Endometrium (tissue), 2 donors: ENCODE data around the gene PRKN.

Experiments
- FAIRE-seq: peaks from 2 replicates; lab custom pipeline; 2012; peaks lifted over from hg19 to GRCh38; lab: Jason Lieb, UNC
- donor health status: control.
- donor health status: control.

PRKN gene

DNA sequence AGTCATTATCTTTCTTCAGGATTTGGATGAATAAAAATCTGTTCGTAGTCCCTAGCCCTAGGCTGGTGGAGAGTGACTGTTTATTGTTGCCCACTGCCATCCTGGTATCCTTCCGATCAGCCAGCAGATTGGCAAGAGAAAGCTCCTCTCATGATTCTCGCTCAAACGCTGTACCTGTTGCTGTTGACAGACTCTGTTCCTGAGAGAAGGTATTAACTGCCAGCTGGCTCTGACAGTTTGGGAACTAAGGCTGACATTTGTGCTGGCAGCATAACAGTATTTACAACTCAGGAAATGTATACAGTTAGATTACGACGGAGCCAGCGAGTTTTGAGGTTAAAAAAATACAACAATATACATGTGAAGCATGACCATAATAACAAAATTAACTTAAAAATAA, 674.5 kb downstream of the PRKN start:
- no peak for FAIRE-seq

- no peak for FAIRE-seq
Measured at GRCh38 chr6:162050579-162050978, 677.0 kb downstream of the PRKN start.

GRCh38 chr6:162046324-162046723, 681.2 kb downstream of the PRKN start:
- no peak for FAIRE-seq

DNA sequence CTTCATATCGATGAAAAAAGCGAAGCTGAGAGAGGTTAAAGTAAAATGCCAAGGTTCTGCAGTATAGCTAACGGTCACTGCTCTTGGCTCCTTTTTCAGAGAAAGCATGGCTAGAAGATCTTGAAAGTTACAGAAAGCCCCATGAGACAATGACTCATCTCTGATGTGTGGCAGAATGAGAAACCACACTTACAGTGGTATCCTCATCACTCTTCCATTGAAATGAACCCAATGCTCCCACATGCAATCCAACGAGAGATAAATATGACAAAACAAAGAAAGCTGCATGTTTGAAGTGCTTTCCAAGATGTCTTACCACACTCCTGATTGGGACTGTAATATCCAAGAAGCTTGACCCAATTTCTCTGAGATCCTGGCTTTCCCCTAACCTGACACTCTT, 694.9 kb downstream of the PRKN start:
- no peak for FAIRE-seq

DNA sequence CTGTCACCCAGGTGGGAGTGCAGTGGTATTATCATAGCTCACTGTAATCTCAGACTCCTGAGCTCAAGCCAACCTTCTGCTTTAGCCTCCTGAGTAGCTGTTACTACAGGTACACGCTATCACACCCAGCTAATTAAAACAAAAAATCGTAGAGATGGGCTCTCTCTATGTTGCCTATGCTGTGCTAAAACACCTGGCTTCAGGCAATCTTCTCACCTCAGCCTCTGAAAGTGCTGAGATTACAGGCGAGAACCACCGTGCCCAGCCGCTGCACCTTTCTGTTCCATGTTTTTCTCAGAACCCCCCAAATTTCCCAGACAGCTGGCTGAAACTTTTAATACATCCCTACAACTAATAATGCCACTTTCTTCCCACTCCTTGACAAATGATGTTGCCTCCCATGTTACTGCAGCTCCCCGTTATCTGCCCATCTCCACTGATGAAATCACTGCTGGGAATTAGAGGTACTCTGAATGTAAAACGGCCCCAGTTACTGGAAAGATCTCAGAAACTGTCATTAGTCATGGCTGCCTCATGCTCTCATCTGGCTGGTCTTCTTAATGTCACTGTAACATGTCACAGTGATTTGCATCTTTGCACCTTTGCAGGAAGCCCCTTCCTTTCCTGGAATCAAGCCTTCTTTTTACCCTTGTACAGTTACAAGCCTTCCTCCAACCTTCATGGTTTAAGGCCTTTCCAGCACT, 697.5 kb downstream of the PRKN start:
- FAIRE-seq, result no peak

DNA sequence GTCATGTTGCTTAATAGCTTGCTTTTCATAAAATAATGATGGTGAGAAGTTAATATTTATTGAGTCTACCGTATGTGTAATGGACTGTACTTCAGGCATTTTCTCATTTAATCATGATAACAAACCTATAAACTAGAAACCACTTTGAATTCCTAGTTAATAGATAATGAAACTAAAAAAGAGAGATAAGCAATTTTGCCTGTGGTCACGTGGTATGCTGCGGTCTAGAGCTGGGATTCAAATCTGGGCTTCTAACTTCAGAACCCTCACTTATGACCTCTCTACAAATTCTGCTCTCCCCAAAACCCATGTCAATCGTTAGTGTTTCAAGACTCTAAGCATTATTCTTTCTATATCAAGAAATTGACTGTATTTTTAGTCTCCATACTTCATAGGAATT, 700.7 kb downstream of the PRKN start:
- no peak for FAIRE-seq

GRCh38 chr6:162026031-162026430, 701.5 kb downstream of the PRKN start:
- FAIRE-seq, result no peak

- no peak for FAIRE-seq
Measured at GRCh38 chr6:162019349-162019748, 708.2 kb downstream of the PRKN start.

GRCh38 chr6:162017536-162017935, 710.0 kb downstream of the PRKN start:
- no peak for FAIRE-seq

DNA sequence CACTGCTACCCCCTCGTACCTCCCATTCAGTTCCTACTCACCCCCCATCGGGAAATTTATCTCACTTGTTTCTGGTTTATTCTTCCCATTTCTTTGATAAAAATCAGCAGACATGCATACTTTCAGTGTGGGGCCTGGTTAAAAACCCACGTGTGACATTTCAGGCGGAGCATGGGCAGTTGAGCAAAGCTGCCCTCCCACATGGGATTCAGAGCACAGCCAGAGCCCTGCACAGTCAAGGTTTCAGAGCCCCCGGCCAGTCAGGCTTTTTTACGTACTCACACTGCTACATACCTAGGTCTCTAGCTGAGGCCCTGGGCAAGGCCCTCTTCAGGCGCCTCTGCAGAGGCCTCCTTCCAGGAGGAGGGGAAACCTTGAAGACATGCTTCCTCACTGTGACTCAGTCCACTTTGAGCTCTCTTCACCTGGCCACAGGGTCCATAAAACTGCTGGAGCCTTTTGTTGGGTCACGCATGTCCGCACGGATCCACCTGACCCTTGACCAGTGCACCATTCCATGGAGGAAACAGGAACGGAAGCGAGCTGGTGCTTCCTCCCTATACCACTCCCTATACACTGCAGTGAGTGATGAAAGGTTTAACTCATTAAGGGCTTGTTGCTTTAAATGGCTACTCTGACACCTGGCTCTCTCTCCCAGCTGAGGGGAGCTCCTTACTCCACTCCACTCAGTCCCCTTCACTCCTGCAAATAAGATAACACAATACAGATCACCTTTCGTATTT, 713.3 kb downstream of the PRKN start:
- no peak for FAIRE-seq

DNA sequence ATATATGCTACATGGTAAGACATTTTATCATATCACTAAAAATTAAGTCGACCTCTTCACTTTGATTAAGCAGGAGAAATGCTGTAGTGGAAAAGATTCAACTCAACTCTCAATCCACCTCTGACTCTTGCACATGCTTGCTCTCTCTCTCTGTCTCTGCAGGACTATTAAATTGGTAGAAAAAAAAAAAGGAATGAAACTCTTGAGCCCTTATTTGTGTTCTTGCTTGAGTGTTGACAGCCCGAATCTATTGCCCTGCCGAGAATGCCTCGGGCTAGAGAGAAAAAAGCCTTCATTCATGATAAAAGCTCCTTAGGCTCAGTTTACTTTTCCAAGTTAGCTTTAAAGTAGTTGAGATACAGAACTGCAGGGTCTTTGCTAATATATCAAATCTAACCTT, 722.2 kb downstream of the PRKN start:
- no peak for FAIRE-seq

GRCh38 chr6:161996783-161997182, 730.8 kb downstream of the PRKN start:
- no peak for FAIRE-seq

GRCh38 chr6:161985876-161986423, 741.6 kb downstream of the PRKN start:
- no peak for FAIRE-seq

DNA sequence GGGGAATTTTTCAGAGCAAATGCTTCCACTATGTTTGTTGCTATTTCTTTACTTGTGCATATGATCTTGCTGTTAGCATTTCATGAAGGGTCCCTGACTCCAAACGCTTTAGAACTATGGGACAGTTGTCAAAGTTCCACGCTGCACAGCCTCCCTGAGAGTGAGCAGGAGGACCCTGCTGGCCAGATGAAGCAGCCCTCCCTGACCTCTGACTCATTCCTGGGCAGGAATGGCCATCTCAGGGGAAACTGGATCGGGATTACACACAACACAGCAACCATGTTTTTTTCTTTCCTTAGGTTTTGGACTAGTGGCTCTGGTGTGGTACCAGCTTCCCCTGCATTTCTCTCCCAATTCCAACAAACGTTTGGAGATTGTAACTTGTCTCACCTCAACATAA, 742.9 kb downstream of the PRKN start:
- FAIRE-seq, result no peak

- FAIRE-seq, result no peak
Measured at GRCh38 chr6:161976553-161976952, 751.0 kb downstream of the PRKN start.

DNA sequence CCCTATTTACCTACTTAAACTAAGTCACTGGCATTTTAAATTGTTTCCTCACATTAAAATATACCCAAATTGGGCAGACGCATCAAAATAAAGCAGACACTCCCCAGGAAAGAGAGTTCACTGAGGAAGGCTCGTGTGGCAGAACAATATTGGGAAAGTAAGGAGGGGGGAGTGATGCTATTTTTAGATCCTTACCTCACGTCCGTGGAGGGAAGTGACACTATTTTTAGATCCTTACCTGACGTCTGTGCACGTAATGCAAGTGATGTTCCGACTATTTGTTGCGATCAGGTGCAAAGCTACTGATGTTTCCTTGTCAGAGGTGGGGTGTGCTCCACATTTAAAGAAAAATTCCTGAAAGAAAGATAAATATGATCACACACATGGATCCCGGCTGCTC, 754.5 kb downstream of the PRKN start:
- FAIRE-seq, result no peak

- FAIRE-seq, result no peak
Measured at GRCh38 chr6:161971043-161971442, 756.5 kb downstream of the PRKN start.

DNA sequence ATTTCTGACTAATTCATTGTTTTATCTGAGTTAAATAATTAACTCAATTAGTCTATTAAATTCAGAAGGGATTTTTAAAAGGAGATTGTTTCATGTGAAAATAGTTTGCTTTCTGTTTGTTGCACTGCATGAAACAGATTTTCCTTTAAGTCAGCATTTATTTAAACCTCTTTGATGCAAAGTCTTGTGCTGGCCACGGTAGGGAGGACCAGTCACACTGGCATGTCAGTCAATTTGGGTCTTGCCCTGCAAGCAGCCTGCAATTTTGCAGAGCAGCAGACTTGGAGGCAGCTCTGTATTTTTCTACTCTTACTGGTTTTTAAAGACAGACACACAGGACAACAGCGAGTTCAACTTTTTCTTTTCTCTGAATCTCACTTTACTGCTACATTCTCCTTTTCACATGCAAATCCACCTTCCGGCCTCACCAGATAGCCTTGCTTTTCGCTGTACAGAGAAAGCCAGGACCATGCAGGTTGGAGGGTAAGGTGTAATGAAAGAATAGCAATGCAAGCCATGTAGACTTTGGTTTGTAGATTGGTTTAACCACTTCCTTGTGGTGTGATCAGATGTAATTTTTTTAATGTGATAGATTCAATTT, 763.8 kb downstream of the PRKN start:
- no peak for FAIRE-seq

DNA sequence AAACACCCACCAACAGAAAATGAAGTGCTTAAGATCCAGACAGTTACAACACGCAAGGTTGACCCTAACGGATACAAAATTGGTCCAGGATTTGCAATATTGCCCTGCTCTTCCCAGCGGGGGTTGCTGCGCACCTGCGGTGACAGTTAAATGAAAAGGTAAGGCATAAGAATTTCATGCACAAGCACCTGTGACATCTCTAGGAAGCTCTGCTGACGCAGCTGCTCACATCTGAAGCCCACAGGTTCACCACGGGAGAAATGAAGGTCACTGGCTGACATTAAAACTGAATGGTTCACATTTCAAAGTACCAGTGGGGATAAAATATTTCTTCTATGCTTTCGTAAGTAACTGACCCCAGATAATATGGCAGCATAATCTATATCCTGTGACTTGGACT, 764.4 kb downstream of the PRKN start:
- FAIRE-seq, result no peak

DNA sequence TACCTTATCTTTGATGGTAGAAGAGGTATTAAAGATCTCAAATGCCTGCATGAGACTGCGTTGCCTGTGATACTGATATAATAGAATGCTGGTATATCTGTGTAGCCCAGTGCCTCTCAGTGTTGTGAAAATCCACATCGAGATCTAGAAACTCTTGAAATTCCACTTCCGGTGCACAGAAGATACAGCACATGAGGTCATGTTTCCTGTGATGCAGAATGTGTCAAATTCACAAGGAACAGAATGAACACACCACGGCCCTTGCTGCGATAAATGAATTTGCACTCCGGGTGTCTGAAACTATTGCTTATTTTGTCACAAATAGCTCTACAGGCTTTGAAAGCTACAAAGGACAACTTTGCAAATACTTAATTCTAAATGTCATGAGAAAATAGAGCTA, 765.8 kb downstream of the PRKN start:
- FAIRE-seq, result no peak

DNA sequence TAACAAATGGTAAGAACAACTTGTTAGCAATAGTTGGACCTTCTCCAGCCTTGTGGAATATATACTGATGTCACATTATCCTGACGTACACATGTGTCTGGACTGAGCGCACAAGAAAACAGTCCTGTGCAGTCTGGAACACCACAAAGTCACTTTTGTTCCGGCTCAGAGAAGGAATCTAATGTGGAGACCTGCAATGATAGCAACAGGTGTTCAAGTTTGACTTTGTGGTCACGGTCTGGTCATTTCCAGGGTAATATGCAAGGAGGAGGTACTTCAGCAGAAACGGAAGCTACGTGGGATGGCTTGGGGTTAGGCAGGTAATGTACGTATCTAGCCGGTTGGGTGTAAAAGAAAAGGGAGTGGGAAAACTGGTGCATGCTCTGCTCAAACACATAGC, 766.5 kb downstream of the PRKN start:
- no peak for FAIRE-seq

DNA sequence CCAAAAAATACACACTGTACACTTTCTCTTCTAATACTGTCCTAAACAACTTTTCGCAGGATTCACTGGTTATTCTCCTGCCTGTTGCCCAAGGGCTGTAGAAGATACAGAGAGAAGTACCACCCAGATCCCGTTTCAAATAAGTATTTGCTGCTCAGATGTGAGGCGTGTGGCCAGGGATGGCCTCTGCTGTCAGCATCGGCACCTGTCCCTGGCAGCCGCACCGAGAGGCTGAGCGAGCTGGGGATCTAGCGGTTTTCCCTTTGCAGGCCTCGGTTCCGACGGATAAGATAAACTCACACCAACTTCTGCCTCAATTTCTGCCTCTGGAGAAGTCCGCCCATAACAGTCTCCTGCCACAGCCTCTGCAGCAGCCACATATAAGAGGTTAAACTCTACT, 768.5 kb downstream of the PRKN start:
- FAIRE-seq, result no peak

DNA sequence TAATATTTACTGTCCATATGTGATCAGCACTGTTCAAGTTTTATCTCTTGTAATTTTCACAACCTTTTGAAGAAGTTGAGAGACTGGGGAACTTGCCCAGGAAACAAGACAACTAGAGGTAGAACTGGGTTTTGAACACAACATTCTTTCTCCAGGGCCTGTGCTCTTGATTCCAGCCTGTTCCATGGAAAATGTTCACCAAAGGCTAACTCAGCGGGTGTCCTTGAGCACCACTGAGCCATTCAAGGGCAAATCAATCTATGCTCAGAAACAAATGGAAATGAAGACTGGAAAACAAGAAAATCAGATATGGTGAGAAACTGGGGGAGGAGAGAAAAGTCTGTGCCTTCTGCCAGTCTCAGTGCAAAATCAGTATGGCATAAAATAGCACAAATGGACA, 771.5 kb downstream of the PRKN start:
- FAIRE-seq, result no peak
